ENCODE data around the gene TMIGD1.

The TMIGD1 gene

DNA sequence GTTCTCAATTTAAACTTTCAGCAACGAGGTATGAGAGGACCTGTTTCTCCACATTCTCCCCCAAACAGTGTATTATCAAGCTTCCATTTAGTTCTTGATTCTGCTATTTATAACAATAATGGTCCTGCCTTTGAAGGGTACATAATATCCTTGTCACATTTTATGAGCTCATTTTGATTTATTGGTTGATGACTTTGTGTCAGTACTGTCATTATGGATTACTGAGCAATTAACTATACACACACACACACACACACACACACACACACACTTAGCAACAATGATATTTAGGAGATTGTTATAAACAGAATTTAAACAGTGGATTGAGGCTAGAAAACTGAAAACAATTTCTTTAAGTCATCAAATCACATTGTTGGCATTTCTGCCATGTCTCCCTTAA is 7.0 kb downstream of the TMIGD1 start:
- no peak for DNase-seq

DNA sequence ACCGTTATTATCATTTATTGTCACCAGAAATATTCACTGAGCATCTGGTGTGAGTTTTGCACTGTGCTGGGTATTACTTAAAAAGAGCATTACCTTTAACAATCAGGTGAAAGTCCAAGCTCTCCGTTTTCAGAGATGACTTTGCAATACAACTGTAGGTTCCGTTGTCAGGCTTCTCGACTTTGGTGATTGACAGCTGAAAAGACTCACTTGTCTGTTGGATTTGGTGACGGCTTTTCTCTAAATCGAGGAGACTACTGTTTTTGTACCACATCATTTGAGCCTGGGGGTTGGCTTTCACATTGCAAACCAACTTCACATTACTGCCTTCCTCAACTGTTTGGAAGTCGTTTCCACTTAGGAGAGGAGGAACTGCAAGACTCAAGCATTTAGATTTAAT is 9.1 kb downstream of the TMIGD1 start:
- no peak for DNase-seq

DNA sequence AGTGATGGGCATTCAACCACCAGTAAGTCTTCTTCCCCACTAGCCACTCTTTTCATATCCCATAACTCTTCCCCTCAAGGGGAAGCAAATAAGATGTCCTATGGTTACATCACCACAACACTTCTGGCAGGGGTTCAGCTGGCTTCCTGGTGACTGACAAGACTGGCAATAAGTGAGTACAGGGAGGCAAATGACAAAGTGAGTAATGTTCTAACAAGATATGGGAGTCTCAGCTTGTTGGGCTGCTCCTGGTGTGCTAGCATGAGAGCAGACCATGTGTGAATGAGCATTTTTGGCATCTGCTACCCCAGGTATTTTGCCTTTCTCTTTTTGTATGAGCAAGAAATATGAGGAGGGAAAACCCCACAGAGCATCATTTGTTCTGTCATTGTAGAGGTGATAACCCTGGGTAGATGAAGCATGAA is 9.9 kb downstream of the TMIGD1 start:
- no peak for DNase-seq

DNA sequence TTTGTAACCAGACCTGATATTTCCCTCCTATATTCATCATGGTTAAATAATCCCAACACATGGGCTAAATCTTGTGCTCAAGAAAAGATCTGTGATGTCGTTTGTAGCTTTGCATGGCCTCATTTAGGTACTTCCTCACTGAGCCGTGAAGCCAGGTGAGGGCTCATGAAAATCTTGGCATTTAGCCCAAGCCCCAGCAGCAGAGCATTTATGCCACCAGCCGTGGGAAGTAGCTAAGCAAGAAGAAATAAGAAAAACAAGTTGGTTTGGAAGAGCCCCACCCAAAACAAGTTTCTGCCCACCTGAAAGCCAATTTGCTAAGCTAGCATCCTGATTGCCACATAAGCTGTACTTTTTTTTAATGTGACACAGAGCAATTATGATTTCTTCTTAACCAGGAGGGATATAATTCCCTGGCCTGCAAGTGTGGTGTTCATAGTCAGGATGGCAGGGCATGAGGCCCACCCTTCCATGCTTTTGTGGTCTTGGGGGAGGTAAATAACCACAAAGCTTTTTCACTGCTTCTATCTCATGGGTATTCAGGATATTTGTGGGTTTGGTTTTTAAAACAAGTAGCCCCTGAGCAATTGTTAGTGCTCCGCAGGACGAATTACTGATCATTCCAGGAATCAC is 10.5 kb downstream of the TMIGD1 start:
- no peak for DNase-seq

DNA sequence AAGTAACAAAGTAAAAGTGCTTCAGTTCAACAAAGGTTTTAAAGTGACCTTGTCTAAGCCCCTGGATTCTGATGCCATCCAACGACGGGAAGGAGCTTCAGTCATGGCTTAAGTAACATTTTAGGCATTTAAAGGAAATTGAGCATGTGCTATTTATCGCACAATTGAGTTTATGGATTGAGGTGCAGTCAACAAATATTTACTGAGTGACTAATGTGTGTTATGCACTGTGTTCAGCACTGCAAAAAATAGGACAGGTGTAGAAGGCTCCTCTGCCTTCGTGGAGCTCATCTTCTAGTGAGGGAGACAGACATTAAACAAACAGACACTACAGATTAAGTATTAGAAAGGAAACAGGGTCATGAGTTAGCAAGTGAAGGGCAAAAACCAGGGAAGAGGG is 12.5 kb downstream of the TMIGD1 start:
- DNase-seq: no peak

DNA sequence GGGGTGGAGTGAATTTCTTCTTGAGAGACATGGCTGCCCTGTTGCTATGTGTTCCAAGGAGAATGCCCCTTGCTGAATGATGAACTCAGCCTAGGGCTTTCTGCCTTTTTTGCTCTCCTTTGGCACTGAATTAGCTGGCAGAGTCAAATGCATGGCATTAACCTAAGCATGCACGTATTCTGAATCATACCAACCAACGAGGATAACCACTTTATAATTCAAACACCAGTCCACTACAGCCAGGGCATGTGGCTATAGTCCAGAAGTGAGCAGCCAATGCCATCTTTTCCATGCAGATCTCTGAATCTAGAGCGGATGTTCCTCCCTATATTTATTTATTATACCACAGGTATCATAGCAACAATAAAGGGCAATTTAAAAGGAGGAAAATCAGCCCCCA is 15.7 kb downstream of the TMIGD1 start:
- DNase-seq: no peak

DNA sequence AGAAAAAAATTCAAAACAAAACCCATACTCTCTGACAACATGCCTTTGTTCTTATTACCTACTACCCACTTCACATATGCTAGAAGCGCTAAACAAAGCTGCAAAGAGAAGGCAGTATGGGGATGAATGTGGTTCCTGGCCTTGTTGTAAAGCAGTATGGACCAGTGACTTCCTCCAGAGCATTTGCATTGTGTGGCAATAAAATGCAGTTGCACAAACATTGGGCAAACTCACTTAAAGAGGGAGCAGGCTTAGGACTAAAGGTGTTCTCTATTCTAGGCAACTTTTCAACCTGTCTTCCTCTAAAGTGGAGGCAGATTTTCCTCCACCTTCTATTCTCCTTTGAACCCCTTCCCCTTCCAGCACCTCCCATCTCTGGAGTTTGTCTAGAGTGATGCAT is 17.1 kb downstream of the TMIGD1 start:
- DNase-seq: no peak

DNA sequence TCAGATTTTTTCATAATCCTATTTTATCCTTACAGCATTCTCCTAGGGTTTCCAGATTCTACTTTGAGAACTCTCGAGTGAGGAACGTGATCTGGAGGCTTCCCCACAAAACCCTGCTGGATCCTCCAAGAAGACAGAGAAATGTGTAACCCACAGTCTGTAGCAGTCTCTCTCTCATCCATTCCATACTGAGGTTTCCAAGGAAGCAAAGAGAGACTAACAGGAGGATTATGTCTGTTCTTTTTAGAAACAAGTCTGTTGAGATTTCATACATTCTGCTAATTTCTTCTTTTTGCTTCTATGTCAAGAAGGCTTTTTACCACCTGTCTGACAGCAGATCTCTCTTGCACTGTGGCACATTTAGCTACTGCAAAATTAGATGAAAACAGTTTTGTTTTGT is 18.8 kb downstream of the TMIGD1 start:
- DNase-seq: no peak

DNA sequence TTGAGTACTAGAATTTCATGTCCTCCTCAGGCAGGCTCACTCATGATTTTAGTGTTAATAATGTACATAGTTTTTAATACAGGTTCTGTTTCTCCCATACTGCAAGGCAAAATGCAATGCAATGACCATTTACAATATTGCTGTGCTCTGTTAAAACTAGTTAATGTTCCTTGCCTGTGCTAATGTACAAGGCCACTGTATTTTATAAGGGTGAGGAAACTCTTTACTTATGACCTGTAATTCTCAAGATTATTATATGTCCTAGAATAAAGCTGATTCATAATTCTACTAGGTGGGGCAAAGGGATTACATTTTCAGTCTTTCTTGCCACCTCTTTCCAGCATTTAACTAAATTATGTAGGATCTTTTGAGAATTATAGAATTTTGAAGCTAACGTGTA is 19.4 kb downstream of the TMIGD1 start:
- DNase-seq: no peak

DNA sequence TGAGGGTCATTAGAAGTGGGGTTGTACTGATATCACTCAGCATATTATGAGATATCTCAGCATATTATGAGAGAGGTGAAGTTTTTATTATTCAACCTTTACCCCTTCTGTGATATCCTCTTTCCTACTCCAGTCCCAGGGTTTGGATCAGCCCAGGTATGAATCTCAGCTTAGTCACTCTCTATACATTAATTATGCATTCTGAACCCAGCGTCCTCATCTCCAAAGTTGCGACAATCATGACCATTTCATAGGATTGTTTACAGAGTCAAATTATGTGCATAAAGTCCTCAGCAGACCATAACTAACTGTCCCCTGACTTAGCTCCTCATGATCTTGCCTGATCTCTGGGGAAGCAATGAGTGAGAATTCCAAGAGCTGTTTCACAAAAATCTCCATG is 21.6 kb downstream of the TMIGD1 start:
- no peak for DNase-seq

DNA sequence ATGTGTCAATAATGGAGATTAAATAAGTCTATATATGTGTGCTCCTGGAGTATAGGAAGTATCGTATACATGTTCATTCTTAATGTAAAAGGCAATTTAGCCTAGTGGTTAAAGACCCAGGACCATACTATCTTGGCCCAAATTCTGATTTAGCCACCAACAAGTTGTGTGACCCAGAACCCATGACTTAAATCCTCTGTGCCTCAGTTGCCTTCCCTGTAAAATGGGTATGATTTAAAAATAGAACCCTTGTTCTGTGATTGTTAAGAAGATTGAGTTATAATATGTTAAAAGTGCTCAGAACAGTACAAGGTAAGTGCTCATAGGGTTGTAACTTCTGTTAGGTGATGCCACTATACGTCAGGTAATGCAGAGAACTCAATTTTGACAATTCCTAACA is 23.3 kb downstream of the TMIGD1 start:
- DNase-seq: no peak

DNA sequence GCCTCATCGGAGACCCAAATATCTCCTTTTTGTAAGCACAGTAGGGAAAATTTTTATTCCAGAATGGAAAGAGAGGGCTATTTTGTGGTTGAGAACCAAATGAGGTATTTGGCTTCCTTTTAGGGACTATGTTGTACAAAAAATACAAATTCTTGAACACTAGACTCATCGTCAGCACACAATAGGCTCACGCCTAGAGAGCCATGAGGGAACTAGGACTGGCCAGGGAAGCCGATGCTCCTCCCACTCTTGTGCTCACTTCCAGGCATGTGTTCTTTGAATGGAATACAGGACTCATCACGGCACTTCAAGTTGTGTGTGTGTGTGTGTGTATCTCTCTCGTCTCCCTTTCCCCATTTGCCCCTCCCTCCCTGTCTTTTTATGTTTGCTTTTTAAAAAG is 24.3 kb downstream of the TMIGD1 start:
- DNase-seq: no peak

DNA sequence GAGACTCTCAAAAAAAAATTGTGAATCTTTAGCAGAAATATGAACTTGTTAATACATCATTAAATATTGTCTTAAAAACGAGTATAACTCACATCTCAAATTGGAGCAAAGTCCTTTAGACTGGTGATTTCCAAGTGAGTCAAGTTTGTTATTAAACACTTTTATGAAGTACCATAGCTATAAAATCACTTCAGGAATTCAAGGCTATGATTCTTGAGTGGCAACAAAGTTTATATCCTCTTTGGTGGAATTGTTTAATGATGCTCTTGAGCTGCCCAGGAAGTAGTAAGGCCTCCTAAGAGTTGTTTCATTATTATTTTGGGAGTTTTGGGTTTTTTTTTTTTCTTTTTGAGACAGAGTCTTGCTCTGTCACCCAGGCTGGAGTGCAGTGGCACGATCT is 25.5 kb downstream of the TMIGD1 start:
- no peak for DNase-seq

DNA sequence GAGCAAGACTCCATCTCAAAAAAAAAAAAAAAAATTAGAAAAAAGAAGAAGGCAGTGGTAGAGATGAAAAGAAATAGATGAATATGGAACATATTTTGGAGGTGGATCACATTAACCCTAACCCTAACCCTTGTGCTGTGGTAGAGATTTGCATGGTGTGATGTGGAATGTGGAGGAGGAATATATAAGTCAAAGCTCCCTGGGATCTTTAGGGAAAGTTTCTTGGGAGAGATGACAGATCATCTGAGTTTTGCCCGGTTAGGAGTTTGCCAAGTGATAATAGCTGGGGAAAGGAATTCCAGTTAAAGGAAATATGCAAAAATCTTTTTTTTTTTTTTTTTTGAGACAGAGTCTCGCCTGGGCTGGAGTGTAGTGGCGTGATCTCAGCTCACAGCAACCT is 29.1 kb downstream of the TMIGD1 start:
- no peak for DNase-seq

DNA sequence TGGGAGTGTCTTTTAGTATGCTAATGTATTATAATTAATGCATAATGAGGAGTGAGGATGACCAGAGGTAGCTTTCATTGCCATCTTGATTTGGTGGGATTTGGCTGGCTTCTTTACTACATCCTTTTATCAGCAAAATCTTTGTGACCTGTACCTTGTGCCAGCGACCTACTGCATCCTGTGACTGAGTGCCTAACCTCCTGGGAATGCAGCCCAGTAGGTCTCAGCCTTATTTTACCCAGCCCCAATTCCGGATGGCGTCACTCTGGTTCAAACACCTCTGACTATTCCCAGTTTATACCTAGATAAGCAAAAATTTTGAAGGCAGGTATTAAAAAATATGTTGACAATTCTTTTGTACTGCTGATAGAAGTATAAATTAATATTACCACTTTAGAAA is 31.6 kb downstream of the TMIGD1 start:
- no peak for DNase-seq

DNA sequence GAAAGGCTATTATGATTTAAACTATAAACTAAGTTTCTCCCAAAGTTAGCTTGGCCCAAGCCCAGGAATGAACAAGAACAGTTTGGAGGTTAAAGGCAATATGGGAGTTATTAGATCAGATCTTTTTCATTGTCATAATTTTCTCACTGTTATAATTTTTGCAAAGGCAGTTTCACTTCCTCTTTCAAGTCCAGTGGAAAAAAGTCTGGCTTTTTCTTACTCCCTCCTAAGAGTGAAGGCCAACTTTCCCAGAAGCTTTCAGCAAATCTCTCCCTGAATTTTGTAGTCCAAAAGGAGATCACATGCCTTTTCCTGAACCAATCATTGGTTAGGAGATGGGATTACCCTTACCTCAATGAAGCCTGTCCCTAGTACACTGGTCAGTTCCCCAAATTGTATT is 33.0 kb downstream of the TMIGD1 start:
- DNase-seq: no peak

DNA sequence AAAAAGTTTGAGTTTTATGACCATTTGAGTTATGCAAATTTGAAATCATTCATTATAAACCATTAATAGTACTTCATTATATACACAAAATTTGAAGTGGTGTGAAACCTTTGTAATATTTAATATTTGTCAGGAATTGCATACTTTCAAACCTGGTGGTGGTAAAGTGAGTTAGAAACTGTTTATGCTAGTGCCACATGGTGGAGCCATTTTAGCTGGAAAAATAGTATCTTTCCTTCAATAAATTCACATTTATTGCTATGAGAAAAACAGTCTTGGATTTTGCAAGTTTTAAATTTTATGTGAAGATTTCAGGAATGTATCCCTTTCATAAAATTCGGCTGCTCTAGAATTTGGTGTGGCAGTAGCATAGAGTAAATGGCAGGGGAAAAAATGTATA is 34.9 kb downstream of the TMIGD1 start:
- no peak for DNase-seq

DNA sequence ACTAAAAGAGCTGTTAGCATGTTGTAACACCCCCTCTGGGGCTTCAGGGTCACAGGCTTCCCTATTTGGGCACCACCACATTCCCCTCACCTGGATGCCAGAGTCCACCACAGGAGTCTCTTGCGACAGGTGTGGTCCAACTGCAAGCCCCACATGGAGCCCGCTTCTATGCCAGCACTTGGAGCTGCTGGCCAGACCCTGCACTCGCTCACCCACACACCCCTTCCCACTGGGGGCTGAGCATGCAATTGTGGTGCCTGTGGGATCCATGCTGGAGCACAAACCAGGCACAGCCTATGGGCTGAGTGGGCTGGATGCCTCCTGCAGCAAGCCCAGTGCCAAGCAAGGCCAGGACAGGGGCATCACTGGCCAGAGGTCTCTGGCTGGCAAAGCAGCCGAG is 36.1 kb downstream of the TMIGD1 start:
- no peak for DNase-seq

DNA sequence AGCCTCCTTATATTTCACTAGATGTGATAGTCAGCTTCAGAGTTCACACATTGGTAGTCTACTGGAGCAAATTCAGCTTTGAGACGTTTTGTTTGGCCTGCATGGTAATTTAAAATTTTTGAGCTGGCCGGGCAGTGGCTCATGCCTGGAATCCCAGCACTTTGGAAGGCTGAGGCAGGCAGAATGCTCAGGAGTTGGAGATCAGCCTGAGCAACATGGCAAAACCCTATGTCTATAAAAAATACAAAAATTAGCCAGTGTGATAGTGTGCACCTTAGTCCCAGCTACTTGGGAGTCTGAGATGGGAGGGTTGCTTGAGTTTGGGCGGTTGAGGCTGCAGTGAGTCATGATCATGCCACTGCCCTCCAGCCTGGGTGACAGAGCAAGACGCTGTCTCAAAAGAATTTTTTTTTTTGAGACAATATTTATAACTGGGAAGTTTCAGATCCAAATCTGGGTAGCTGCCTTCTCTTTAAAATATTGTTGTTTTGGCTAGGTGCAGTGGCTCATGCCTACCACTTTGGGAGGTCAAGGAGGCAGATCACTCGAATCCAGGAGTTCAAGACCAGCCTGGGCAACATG is 37.3 kb downstream of the TMIGD1 start:
- DNase-seq: no peak

DNA sequence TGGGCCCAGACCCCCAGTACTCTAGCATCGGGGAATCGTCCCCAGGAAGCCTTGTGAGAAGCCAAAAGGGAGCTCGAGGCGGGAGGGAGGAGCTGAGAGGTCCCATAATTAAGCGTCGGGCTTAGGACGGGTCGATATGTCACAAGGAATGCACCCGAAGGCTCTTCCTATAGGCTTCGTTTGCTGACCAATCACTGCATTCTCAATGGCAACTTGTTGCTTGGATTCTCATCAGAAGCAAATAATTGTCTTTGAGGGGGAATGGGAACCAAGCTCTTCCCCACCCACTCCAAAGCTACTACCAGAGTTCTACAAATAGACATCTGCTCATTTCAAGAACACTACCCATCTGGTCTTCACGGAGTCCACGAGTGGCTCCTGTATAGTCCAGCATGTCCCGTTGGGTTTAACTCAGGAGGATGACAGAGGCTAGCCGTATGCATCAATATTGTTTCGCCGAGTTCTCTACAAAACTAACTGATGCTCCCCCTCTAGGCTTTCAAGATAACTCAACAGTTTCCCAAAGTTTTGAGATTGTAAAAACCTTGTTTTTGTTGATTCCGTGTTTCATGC is 41.5 kb downstream of the TMIGD1 start:
- peak; percentile 97 for DNase-seq

DNA sequence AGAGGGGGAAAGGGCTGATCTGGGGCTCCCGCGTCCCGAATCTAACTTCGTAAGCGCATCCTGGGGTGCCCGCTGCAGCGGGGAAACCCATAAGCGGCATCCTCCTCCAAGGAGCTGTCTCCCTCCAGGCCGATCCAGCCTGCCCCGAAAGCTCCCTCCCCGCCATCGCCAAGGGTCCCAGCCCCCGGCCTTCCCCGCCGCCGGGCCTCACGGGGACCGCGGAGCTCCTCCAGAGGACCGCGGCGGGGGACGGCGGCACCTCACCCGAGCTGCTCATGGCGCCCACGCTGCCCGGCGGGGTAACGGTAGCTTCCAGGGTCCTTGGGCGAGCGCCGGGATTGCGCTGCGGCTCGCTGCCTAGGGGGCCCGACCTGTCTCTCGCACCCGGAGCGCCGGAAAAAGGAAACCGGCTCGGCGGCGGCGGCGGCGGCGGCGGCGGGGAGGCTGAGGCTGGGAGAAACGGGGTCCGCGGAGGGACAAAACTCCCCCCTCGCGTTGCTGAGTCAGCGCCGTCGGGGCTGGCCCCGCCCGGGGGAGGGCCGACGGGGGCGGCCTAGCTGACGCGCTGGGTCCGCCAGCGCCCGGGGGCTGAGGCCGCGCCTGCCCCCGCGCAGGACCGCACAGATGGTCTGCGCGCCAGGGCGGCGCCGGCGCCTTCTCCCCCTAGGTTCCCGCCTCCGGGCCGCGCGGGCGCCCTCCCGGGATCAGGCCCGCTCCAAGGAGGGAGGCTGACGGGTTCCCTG is 42.1 kb downstream of the TMIGD1 start, which contains the start of gene BLMH:
Gene BLMH (minus strand): TSS at position 402 of the 743 bp plus-strand sequence. CDS start 125 bp downstream, at position 277.
- peak; percentile 97 for DNase-seq

DNA sequence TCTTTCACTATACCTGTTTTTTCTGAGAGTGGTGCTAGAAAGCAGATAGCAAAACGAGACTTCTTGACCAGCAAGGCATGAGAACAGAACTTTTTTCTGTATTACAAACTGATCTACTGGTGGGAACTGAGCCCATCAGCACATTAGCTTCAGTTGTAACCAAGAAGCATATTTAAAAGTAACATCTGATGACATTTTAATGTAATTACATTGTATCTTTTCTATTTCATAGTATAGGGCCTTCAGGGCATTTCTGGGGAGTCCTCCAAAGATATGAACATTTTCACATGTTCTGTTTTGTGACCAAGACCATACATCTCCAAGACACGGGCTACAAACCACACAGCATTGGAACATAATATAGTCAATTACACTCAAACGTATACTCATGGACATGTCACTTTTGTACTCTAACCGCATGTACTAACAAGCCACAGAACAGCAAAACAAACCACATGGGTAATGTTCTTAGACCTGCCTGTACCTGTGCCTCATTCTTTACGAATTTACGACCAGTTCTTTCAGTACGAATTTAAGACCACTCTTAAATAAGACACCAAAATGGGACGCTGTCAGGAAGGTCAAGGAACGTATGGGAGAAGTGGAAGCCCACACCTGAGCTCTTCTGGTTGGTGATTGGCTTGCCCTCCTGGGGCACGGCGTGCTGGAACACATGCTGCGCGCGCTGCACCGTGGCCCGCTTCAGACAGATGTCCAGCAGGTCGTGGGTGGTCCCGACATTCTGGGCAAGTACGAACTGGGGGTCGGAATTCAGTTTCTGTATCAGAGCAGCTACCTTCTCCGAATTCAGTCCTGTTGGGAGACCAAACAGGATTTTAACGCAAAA is 42.9 kb downstream of the TMIGD1 start:
- DNase-seq: peak; percentile 85

DNA sequence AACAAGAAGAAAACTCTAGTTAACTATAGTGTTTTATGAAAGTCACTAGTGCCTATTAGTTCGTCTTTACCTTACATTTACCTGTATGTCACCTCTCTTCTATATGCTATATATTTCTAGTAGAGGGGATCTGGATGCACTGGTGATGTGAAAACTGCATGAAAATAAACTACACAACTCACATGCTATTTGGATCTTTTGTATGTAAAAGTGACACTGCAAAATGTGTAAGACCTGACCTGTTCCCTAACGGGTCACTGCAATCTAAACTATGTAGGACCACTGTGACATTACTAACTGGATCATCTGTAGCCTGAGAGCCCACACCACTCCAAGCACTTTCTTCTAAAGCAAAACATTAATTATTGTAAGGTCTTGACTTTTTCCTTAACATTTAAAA is 43.8 kb downstream of the TMIGD1 start:
- DNase-seq: no peak
